GM10248 (cell line): ENCODE measurements around the gene KCNMB1.

Experiments used
- CTCF ChIA-PET: fragments of 300-600 bp; sonication (Branson Sonifier 250); formaldehyde crosslinking; extraction: SDS; loops from one replicate; lab custom pipeline; 2021; ENCODE audit warnings: antibody characterized with exemption; lab: Yijun Ruan, JAX
- POLR2A ChIA-PET: fragments of 350-650 bp; sonication (Branson Sonifier 250); formaldehyde crosslinking; extraction: SDS; loops from one replicate; lab custom pipeline; 2020; ENCODE audit warnings: antibody characterized with exemption; lab: Yijun Ruan, JAX
- DNase-seq: peaks from one replicate; pipeline ENCODE4 v3.0.0; 2012; ENCODE audit errors: extremely low spot score
- TF ChIP-seq, protein P1 (sequence below): IDR thresholded peaks from 2 replicates; pipeline ENCODE4 v1.5.1; 2012; ENCODE audit warnings: mild to moderate bottlenecking, low read depth; ENCODE audit errors: extremely low read depth, missing control alignments, control extremely low read depth

KCNMB1 gene

GRCh38 chr5:170365831-170366230, 23.3 kb downstream of the KCNMB1 start:
- TF ChIP-seq, protein P1, sequence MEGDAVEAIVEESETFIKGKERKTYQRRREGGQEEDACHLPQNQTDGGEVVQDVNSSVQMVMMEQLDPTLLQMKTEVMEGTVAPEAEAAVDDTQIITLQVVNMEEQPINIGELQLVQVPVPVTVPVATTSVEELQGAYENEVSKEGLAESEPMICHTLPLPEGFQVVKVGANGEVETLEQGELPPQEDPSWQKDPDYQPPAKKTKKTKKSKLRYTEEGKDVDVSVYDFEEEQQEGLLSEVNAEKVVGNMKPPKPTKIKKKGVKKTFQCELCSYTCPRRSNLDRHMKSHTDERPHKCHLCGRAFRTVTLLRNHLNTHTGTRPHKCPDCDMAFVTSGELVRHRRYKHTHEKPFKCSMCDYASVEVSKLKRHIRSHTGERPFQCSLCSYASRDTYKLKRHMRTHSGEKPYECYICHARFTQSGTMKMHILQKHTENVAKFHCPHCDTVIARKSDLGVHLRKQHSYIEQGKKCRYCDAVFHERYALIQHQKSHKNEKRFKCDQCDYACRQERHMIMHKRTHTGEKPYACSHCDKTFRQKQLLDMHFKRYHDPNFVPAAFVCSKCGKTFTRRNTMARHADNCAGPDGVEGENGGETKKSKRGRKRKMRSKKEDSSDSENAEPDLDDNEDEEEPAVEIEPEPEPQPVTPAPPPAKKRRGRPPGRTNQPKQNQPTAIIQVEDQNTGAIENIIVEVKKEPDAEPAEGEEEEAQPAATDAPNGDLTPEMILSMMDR, result no peak

GRCh38 chr5:170365011-170365410, 24.2 kb downstream of the KCNMB1 start:
- TF ChIP-seq, protein P1, result no peak
- ChIA-PET POLR2A (no interaction called here), CTCF (interaction anchor here (1.4 to 1.5 kb wide), 3 partner anchors 20 to 61 kb away, joined by 3 to 5 read pairs (median 4); no protein-coding TSS in a partner anchor)
- DNase-seq, result no peak

More at GRCh38 chr5:170365831-170366230, 23.3 kb downstream of the KCNMB1 start:
- ChIA-PET POLR2A (no interaction called here), CTCF (interaction anchor here (1.2 to 2.0 kb wide), 4 partner anchors 13 to 60 kb away, joined by 3 to 7 read pairs (median 4); no protein-coding TSS in a partner anchor)
- DNase-seq, result no peak

- TF ChIP-seq, protein P1, result no peak
- no peak for DNase-seq
- CTCF ChIA-PET, result no interaction called here
- POLR2A ChIA-PET, result no interaction called here
Observed at GRCh38 chr5:170363671-170364070, 25.5 kb downstream of the KCNMB1 start.

GRCh38 chr5:170362656-170363055, 26.5 kb downstream of the KCNMB1 start:
- TF ChIP-seq, protein P1, result no peak
- DNase-seq, result no peak
- ChIA-PET CTCF (interaction anchor here (1.8 kb wide), 1 partner anchor 96 kb away, joined by 7 read pairs; no protein-coding TSS in a partner anchor), POLR2A (no interaction called here)

- CTCF ChIA-PET, result interaction anchor here (0.8 to 1.8 kb wide), 3 partner anchors 9 to 95 kb away, joined by 3 to 7 read pairs (median 4); no protein-coding TSS in a partner anchor
- DNase-seq, result no peak
- POLR2A ChIA-PET, result interaction anchor here (0.5 kb wide), 1 partner anchor 1005 kb away, joined by 6 read pairs; no protein-coding TSS in a partner anchor
- TF ChIP-seq, protein P1, result no peak
Observed at GRCh38 chr5:170362102-170362501, 27.1 kb downstream of the KCNMB1 start.

- DNase-seq, result no peak
- TF ChIP-seq, protein P1, result no peak
- CTCF ChIA-PET, result interaction anchor here (0.8 to 1.8 kb wide), 5 partner anchors 9 to 95 kb away, joined by 3 to 7 read pairs (median 4); no protein-coding TSS in a partner anchor
- POLR2A ChIA-PET, result interaction anchor here (0.5 kb wide), 1 partner anchor 1006 kb away, joined by 6 read pairs; no protein-coding TSS in a partner anchor
Observed at GRCh38 chr5:170361616-170362015, 27.6 kb downstream of the KCNMB1 start.
